Dendritic cell treated with granulocyte-macrophage colony-stimulating factor and Interleukin-4, amounts not matched to agents 40 ng/mL and 50 ng/mL, for 4 days (primary cell): ENCODE data around the gene JKAMP.

Experiments
- H3K27ac Mint-ChIP-seq: one replicate; pipeline ENCODE4 v1.8.0; 2022; ENCODE audit warnings: mild to moderate bottlenecking, mixed read lengths
- H3K27me3 Mint-ChIP-seq: one replicate; pipeline ENCODE4 v1.8.0; 2022; ENCODE audit warnings: mild to moderate bottlenecking, mixed read lengths
- H3K36me3 Mint-ChIP-seq: one replicate; pipeline ENCODE4 v1.8.0; 2022; ENCODE audit warnings: low read depth, mixed read lengths
- H3K4me1 Mint-ChIP-seq: one replicate; pipeline ENCODE4 v1.8.0; 2022; ENCODE audit warnings: low read depth, mixed read lengths
- H3K4me3 Mint-ChIP-seq: one replicate; pipeline ENCODE4 v1.8.0; 2022; ENCODE audit warnings: mild to moderate bottlenecking, moderate library complexity, mixed read lengths
- H3K9me3 Mint-ChIP-seq: one replicate; pipeline ENCODE4 v1.8.0; 2022; ENCODE audit warnings: mixed read lengths
- intact Hi-C: fragments of 100-400 bp; cut with micrococcal nuclease; formaldehyde crosslinking; loops from one replicate; pipeline ENCODE4 v1.15.0; 2022

The JKAMP gene

GRCh38 chr14:59534361-59534987, 50.2 kb downstream of the JKAMP start:
- Mint-ChIP-seq H3K4me1 (no peaks in the 10 kb centered on the region), H3K9me3 (no peaks in the 10 kb centered on the region)
- intact Hi-C loops, result no loop called here

DNA sequence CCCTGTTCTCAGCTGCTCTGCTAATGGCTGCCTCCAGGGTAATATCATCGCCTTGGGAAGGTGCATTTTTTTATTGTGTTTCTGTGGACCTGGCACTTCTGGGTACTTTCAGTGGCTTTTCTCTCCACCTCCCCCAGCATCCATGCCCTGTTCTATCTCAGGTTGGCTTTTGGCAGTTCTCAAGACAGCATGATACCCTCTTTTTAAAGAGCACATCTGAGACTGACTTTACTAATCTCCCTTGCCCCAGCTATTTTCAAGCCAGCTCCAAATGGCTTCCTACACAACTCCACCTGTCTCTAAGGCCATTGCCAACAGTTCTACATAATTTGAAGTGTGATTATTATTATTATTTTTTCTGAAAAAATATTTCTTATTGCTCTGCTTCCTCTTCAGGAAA, 53.2 kb downstream of the JKAMP start:
- intact Hi-C loops, result no loop called here
- Mint-ChIP-seq H3K36me3 (no peaks in the 10 kb centered on the region), H3K4me3 (no peak overlapping the region), H3K9me3 (no peaks in the 10 kb centered on the region), H3K27me3 (no peaks in the 10 kb centered on the region), H3K27ac (no peak overlapping the region), H3K4me1 (no peaks in the 10 kb centered on the region)

More at GRCh38 chr14:59534361-59534987, 50.2 kb downstream of the JKAMP start:
- no peak overlapping the region for H3K4me3 Mint-ChIP-seq
- H3K27me3 Mint-ChIP-seq, result no peaks in the 10 kb centered on the region
- H3K27ac Mint-ChIP-seq, result no peak overlapping the region
- no peaks in the 10 kb centered on the region for H3K36me3 Mint-ChIP-seq

DNA sequence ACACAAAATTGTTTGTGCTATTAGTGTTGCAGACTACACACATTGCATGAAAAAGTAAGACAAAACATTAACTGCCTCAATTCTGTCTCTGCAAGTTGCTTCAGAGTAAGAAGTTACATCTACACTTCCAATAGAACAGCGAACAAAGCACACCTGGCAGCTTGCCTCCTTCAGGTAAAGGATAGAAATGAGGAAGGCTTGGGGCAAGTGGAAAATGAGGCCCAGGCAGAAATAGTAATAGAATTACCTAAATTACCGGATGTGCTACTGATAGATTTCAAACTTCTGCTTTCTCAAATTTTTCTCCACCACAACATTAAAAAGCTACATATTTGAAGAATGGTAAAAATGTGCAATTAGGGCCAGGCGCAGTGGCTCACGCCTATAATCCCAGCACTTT, 54.6 kb downstream of the JKAMP start:
- Mint-ChIP-seq H3K4me1 (no peaks in the 10 kb centered on the region), H3K27me3 (no peaks in the 10 kb centered on the region), H3K4me3 (no peak overlapping the region), H3K27ac (no peak overlapping the region), H3K36me3 (no peaks in the 10 kb centered on the region), H3K9me3 (no peaks in the 10 kb centered on the region)
- intact Hi-C loops, result no loop called here

- H3K4me1 Mint-ChIP-seq, result no peaks in the 10 kb centered on the region
- H3K27me3 Mint-ChIP-seq, result no peaks in the 10 kb centered on the region
- no peaks in the 10 kb centered on the region for H3K36me3 Mint-ChIP-seq
- no peak overlapping the region for H3K4me3 Mint-ChIP-seq
- no peaks in the 10 kb centered on the region for H3K9me3 Mint-ChIP-seq
- intact Hi-C loops, result no loop called here
- H3K27ac Mint-ChIP-seq, result no peak overlapping the region
These were observed 56.5 kb downstream of the JKAMP start for GRCh38 chr14:59540852-59541251.

GRCh38 chr14:59541731-59542130, 57.4 kb downstream of the JKAMP start:
- intact Hi-C loops, result no loop called here
- no peaks in the 10 kb centered on the region for H3K36me3 Mint-ChIP-seq
- H3K27me3 Mint-ChIP-seq, result no peaks in the 10 kb centered on the region
- H3K27ac Mint-ChIP-seq, result no peak overlapping the region
- H3K4me3 Mint-ChIP-seq, result no peak overlapping the region
- no peaks in the 10 kb centered on the region for H3K4me1 Mint-ChIP-seq
- no peaks in the 10 kb centered on the region for H3K9me3 Mint-ChIP-seq

DNA sequence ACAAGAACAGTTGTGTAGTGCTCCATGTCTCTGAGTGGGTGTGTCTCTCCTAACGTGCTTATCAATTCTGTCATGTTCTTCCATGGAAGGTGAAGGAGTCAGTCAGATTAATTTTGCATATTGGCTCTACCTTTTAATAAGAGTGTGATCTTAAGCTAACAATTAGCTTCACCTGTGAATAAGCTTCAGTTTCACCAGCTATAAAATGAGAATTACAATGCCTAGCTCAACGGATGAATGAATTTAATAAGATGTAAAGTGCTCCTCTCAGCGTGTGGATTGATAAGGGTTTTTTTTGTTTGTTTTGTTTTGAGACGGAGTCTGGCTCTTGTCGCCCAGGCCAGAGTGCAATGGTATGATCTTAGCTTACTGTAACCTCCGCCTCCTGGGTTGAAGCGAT, 59.6 kb downstream of the JKAMP start:
- Mint-ChIP-seq H3K4me1 (no peaks in the 10 kb centered on the region), H3K27ac (no peak overlapping the region), H3K36me3 (no peaks in the 10 kb centered on the region), H3K4me3 (no peak overlapping the region), H3K27me3 (no peaks in the 10 kb centered on the region), H3K9me3 (no peaks in the 10 kb centered on the region)
- intact Hi-C loops, result no loop called here

DNA sequence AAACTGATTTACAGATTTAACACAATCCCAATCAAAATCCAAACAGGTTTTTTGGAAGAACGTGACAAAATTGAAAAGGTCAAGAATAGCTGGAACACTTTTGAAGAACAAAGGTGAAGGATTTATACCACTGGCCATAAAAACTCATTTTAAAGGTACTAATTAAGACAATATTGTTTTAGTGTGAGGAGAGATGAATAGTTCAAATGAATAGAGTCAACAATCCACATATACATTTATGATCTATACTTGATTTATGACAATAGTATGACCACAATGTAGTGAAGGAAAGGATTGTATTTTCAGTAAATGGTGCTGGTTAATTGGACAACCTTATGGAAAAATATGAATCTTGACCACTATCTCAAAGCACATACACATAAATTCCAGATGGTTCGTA, 63.0 kb downstream of the JKAMP start:
- Mint-ChIP-seq H3K36me3 (no peaks in the 10 kb centered on the region), H3K27me3 (no peaks in the 10 kb centered on the region), H3K4me3 (no peak overlapping the region), H3K4me1 (no peaks in the 10 kb centered on the region), H3K27ac (no peak overlapping the region), H3K9me3 (peaks cover 11% of the 10 kb centered on the region)
- intact Hi-C loops, result no loop called here
